ENCODE data around the gene KRTAP9-3.

DNA sequence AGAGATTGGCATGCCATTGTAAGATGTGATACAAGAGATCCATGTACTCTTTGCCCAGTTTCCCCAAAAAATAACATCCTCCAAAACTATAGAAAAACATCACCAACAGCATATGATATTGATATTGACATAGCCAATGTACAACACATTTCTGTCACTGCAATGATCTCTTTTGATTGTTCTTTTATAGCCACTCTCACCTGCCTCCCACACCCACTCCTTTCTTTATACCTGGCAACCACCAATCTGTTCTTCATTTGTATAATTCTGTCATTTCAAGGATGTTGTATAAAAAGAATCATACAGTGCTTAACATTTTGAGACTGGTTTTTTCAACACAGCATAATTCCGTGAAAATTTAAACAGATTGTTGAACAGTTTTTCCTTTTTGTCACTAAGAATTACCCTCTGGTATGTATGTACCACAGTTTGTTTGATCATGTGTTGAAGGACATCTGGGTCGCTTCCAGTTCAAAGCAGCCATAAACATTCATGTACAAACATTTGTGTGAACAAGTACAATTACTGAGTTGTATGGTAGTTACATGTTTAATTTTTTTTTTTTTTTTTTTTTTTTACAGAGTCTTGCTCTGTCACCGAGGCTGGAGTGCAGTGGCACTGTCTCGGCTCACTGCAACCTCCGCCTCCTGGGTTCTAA, 32.7 kb upstream of the KRTAP9-3 start:
- TF ChIP-seq CEBPB (IDR thresholded peaks at IDR 0.05; ENCODE audit: low read depth, low read length), result no peak
- TF ChIP-seq, protein P1, sequence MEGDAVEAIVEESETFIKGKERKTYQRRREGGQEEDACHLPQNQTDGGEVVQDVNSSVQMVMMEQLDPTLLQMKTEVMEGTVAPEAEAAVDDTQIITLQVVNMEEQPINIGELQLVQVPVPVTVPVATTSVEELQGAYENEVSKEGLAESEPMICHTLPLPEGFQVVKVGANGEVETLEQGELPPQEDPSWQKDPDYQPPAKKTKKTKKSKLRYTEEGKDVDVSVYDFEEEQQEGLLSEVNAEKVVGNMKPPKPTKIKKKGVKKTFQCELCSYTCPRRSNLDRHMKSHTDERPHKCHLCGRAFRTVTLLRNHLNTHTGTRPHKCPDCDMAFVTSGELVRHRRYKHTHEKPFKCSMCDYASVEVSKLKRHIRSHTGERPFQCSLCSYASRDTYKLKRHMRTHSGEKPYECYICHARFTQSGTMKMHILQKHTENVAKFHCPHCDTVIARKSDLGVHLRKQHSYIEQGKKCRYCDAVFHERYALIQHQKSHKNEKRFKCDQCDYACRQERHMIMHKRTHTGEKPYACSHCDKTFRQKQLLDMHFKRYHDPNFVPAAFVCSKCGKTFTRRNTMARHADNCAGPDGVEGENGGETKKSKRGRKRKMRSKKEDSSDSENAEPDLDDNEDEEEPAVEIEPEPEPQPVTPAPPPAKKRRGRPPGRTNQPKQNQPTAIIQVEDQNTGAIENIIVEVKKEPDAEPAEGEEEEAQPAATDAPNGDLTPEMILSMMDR (IDR thresholded peaks at IDR 0.05; ENCODE audit: control extremely low read depth in 1 of 3, insufficient read depth in 1 of 3, low read depth in 1 of 3, low read length in 3 of 3), result no peak
- TF ChIP-seq PHF8 (conservative IDR thresholded peaks at IDR 0.05; ENCODE audit: low read depth, low read length), result no peak
- TF ChIP-seq POLR2A (IDR thresholded peaks at IDR 0.05; ENCODE audit: control extremely low read depth in 1 of 2, low read depth in 2 of 2, low read length in 2 of 2), result no peak
- no peak for TF ChIP-seq POLR2AphosphoS5 (IDR thresholded peaks at IDR 0.05; ENCODE audit: low read depth, low read length)
- TF ChIP-seq TAF1 (IDR thresholded peaks at IDR 0.05; ENCODE audit: low read depth, low read length), result no peak
- TF ChIP-seq TCF12 (IDR thresholded peaks at IDR 0.05; ENCODE audit: low read depth, low read length), result no peak
